Dermis microvascular lymphatic vessel endothelial cell (primary cell): Measurements from ENCODE around the gene SHC2. TPM values are rescaled to one million over a fixed set of nuclear protein-coding genes. Genes with fewer than 3 reads are reported as not detected.
"Not testable (repeated sequence)": the region's sequence is repeated elsewhere in the genome, so short reads cannot be mapped to it uniquely, and the experiment has no call there.

ENCODE experiments used
- DNase-seq, 2 donors: peaks; one replicate each; pipeline versions ENCODE4 v3.0.0 to v3.0.0-alpha.2; 2010; ENCODE audit warnings: low read depth in 2 of 2
- total RNA-seq: library from RNA; depleted of rRNA; stranded (reverse); fragments of >200 nt; gene quantifications from 2 replicates; pipeline ENCODE4 v1.2.1, GENCODE V29; 2014

Gene SHC2
- total RNA-seq, 1 donor from 2014 or later = 7.6 TPM

DNA sequence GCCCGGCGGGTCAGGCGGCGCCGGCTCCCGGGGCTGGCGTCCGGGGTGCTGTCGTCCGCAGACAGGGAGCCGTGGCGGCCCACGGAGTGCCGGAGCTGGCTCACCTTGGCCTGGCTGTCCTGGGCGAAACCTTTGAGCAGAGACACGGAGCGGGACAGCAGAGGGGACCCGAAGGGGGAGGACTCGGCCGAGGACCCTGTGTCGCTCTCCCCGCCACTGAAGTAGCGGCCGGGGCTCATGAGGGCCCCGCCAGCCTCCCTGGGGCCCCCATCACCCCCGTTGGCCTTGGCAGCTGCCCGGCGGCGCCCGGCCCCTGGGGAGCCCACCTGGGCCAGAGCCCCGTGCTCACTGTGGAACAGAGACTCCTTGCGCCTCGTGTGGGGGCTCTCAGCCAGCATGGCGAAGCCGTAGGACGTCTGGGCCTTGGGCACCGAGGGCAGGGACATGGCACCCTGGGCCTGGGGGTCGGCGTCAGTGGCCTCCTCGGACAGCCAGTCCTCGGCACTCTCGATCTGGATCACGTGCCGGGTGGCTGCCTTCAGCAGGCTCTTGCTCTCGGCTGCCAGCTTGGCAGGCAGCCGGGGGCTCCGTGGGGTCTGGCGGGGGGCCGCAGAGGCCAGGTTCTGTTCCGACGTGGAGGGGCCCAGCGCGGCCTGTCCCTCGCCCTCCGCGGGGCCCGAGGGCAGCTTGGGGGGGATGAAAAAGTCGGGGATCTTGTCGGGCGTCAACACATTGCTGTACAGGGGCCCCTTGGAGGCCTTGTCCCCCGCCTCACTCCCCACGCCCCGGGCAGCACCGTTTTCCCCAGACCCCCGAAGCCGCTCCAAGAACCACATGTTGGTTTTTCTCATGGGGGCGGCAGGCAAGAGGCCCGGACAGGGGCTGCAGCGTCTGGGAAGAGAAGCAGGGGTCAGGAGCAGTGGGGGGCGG, 53.1 kb downstream of the SHC2 start:
- no peak for DNase-seq

GRCh38 chr19:406971-407510, 53.8 kb downstream of the SHC2 start:
- DNase-seq = no peak

DNA sequence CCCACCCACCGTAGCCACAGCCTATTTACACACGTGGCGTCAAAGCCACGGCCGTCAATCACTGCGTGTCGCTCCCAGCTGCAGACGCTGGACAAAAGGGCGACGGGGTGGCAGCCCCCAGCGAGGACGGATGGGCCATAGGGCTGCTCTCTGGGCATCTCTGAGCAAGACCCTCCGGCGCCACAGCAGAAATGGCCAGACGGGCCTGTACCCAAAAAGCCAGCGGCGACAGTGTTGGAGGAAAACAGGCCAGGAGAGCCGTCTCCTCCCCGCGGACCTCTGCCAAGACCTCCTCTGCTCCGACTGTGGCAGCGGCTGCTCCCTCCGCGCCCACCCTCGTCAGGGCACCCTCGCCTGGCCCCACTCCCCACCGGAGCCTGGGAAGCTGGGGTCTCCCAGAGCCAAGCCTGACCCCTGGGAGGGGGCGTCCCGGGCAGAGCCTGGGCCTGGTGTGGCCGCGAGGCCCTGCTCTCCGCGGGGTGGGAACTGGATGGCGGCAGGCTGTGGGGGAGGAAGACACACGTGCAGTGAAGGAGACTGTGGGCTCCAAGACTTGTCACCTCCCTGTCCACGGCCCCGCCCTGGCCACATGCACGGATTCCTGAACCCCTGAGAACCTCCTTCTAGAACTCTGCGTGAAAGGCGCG, 54.6 kb downstream of the SHC2 start:
- DNase-seq = no peak

DNA sequence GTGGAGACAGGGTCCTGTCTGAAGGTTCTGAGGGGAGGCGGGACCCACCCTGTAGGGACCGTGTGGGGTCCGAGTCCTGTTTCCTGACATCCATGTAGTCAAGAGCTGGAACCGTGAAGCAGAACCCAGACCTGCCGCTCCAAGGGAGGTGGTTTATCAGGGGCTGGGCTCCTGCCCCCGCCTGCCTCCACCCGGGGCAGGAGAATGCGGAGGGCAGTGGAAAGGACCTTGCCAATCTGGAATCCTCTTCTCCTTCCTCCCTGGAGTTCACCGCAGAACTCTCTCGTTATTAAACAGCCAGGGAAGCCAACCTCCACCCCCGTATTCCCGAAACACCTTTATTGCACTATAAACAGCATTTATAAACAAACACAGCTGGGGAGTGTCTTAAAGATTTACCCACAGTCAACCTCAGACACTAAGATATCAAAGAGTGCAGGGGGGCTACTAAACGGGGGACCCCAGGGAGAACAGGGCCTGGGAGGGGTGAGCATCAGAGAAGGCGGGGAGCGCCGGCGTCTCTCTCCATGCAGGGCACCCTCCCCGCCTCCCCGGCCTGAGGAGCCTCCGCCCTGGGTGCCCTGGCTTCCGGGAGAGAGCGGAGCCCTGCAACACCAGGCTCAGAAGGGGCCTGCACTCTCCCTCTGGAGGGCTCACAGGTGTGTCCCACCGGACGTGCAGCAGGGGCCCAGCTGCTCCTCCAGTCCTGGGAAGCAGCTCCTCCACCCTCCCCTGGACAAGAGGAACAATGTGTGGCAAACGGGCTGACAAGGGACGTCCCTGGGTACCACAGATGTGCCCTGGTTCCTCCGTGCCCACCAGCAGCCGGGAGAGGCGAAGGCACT, 55.5 kb downstream of the SHC2 start:
- no peak for DNase-seq

- no peak for DNase-seq
Measured at GRCh38 chr19:403221-404027, 57.4 kb downstream of the SHC2 start.

- no peak for DNase-seq
Measured at GRCh38 chr19:402786-403185, 58.0 kb downstream of the SHC2 start.

DNA sequence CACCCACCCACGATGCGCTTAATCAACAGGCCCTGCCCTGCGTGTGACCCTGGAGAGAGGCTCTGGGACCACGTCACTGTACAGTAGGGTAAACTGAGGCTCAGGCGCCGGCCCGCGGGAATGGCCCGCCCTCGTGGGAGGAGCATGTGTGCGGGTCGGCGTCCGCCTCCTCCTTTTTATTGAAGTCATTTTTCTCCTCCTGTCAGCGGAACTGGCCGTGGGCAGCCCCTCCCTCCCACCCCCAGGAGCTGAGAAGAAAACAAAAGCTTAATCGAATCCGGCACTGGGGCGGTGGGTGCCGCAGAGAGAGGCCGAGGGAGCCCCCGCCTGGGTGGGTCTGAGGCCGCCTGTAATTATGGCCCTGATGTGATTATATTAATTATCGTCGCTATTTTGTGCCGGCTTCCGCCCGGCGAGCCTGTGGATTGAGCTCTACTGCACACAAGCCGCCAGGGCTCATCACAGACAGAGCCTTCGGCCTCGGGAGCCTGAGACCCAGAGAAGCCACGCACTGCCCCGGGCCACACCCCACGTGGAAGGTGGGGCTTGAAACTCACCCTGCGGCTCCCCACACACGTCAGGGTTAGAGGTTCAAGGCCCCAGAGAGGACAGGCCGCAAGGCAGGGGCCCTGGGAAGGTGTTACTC, 58.8 kb downstream of the SHC2 start:
- DNase-seq = no peak

- no peak for DNase-seq
Measured at GRCh38 chr19:400976-401865, 59.6 kb downstream of the SHC2 start.

GRCh38 chr19:399370-399769, 61.5 kb downstream of the SHC2 start:
- no peak for DNase-seq

- DNase-seq = no peak
Measured at GRCh38 chr19:398719-399118, 62.1 kb downstream of the SHC2 start.

GRCh38 chr19:397941-398706, 62.7 kb downstream of the SHC2 start:
- DNase-seq = no peak

- DNase-seq = no peak
Measured at GRCh38 chr19:397321-397720, 63.5 kb downstream of the SHC2 start.

DNA sequence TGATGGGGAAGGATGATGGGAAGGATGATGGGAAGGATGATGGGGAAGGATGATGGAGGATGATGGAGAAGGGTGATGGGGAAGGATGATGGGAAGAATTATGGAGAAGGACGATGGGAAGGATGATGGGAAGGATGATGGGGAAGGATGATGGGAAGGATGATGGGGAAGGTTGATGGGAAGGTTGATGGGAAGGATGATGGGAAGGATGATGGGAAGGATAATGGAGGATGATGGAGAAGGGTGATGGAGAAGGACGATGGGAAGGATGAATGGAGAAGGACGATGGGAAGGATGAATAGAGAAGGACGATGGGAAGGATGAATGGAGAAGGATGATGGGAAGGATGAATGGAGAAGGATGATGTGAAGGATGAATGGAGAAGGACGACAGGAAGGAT, 65.4 kb downstream of the SHC2 start:
- DNase-seq = no peak

DNA sequence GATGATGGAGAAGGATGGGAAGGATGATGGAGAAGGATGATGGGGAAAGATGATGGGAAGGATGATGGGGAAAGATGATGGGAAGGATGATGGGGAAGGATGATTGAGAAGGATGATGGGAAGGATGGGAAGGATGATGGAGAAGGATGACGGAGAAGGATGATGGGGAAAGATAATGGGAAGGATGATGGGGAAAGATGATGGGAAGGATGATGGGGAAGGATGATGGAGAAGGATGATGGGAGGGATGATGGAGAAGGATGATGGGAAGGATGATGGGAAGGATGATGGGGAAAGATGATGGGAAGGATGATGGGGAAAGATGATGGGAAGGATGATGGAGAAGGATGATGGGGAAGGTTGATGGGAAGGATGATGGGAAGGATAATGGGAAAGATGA, 66.0 kb downstream of the SHC2 start:
- not testable (repeated sequence) for DNase-seq

- DNase-seq = not testable (repeated sequence)
Measured at GRCh38 chr19:393560-393959, 67.3 kb downstream of the SHC2 start.

DNA sequence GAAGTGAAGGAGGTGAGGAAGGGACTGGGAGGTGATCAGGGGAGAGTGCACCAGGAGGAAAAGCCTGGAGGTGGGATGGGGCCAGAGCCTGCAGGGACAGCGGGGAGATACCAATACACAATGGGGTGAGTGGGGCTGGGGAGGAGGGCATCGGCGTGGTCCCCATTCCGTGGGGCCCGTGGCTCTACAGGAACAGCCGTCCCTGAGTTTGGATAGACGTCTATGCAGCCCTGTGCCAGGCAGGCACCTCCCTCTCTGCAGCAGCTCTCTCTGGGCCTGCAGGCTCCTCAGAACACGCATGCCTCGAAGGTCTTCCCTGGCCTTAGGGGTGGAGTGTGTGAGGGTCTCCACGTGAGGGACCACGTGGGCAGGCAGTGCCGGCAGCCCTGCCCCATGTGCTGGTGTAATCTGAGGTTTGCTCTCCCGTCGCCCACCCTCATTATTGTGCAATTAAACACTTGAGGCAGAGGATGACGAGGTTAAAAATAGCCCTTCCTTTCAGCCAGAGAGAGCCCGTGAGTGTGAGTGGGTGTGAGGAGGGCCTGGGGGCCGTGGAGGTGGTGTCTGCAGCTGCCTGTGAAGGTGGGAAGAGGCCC, 68.4 kb downstream of the SHC2 start:
- DNase-seq = no peak

DNA sequence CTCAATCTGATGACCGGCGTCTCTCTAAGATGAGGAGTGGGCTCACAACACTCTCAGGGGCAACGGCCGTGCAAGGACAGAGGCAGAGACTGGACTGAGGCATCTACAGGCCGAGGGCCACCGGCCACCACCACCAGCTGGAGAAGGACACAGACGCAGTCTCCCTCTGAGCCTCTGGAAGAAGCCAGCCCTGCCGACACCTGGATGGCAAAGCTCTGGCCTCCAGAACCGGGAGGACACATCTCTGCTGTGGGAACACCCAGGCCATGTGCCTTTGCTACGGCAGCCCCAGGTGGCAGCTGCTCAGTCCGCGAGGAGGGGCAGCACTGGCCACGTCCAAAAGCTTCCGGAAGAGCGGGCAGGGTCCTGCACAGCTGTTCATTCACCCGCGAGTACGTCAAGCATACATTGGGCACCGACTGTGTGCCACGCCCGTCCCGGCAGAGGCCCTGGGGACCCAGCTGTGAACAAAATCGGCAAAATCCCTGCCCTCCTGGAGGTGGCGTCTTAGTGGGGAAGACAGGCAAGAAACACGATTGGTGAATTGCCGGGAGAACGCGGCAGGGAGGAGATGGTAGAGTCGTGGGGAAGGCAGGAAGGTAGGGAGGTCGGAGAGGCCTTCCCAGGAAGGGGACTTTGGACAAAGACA, 69.0 kb downstream of the SHC2 start:
- no peak for DNase-seq

DNA sequence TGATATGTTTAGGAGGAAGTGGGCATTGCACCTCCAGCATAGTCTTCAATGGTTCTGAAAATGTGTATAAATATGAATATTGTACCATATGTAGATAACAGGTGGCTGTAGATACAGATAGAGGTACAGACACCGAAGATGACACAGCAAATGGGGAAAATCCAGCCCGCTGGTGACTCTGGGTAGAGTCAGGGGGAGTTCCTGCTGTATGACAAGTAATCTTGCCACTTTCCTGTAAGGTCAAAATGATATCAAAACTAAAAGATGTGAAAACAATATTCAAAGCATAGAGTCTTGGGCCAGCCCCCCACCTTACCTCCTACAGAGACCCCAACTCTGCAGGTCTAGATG, 69.7 kb downstream of the SHC2 start:
- DNase-seq = no peak
